K562 (cell line): Measurements from ENCODE around the gene FBLN2. TPM values are rescaled to one million over a fixed set of nuclear protein-coding genes. Genes with fewer than 3 reads are reported as not detected.

Experiments used
- ATAC-seq: fragments of 200-7000 bp; cut with Tn5 transposase; 3 replicates; pipeline ENCODE4 v1.9.1; 2020; ENCODE audit warnings: moderate library complexity
- BruUV-seq: library from RNA; stranded (reverse); fragments of 400-500 nt; replicated peaks from 2 replicates; lab custom pipeline; 2021; lab: Mats Ljungman, UMichigan
- CTCF ChIA-PET: fragments of 300-600 bp; formaldehyde crosslinking; extraction: SDS; loops from one replicate; lab custom pipeline; 2021; ENCODE audit warnings: low intra/inter-chr PET ratio; lab: Yijun Ruan, JAX
- POLR2A ChIA-PET: fragments of 300-600, 350-650 bp; sonication (Branson Sonifier 250); formaldehyde crosslinking; extraction: SDS; loops from one replicate; lab custom pipeline; 2021; ENCODE audit warnings: antibody characterized with exemption, inconsistent platforms; lab: Yijun Ruan, JAX
- DNase-seq, 4 experiments: peaks; one replicate each; pipeline versions ENCODE4 v3.0.0 to v3.0.0-alpha.2; 2011 to 2018; ENCODE audit warnings: low spot score in 3 of 4, mixed read lengths in 3 of 4; ENCODE audit errors: extremely low read depth in 1 of 4
- FAIRE-seq: peaks from 2 replicates; lab custom pipeline; 2011; peaks lifted over from hg19 to GRCh38; lab: Jason Lieb, UNC
- H2AFZ ChIP-seq: 2 replicates; pipeline ENCODE4 v1.6.0; 2011; ENCODE audit warnings: low read depth, low read length, control low read depth, inconsistent platforms
- H3K27ac ChIP-seq: fragments of 200-600 bp; 3 replicates; pipeline ENCODE4 v1.8.0; 2011; ENCODE audit warnings: low read depth, mild to moderate bottlenecking, control low read depth, inconsistent platforms, low read length, moderate library complexity, mixed read lengths; ENCODE audit errors: extremely low read depth
- H3K27me3 ChIP-seq, 2 experiments: fragments of 300-600 bp in 1 of 2; 2 replicates in 1 of 2; 3 replicates in 1 of 2; pipeline versions ENCODE4 v1.6.0 to v1.8.0; 2011; ENCODE audit warnings: inconsistent platforms in 2 of 2, low read length in 2 of 2, mild to moderate bottlenecking in 1 of 2, mixed read lengths in 1 of 2, moderate library complexity in 1 of 2; ENCODE audit not compliant: control insufficient read depth in 2 of 2, insufficient read depth in 2 of 2
- H3K36me3 ChIP-seq: fragments of 300-600 bp; 3 replicates; pipeline ENCODE4 v1.8.0; 2011; ENCODE audit warnings: mild to moderate bottlenecking, low read length, inconsistent platforms; ENCODE audit not compliant: control insufficient read depth, insufficient read depth
- H3K4me1 ChIP-seq, 2 experiments: fragments of 200-600 bp in 1 of 2; replicated peaks in 1 of 2; 2 replicates in 1 of 2; 3 replicates in 1 of 2; pipeline versions ENCODE4 v1.5.1 to v1.8.0; 2011; ENCODE audit warnings: inconsistent platforms in 2 of 2, low read length in 2 of 2, mild to moderate bottlenecking in 1 of 2, mixed read lengths in 1 of 2, moderate library complexity in 1 of 2; ENCODE audit not compliant: control insufficient read depth in 2 of 2, insufficient read depth in 2 of 2
- H3K4me2 ChIP-seq: 2 replicates; pipeline ENCODE4 v1.6.1; 2011; ENCODE audit warnings: low read length, control low read depth, inconsistent platforms, mixed read lengths; ENCODE audit not compliant: insufficient read depth
- H3K4me3 ChIP-seq: fragments of 200-600 bp; sonication (generic), shearing (Covaris generic); 2 replicates; pipeline ENCODE4 v1.5.1; 2016; ENCODE audit warnings: control low read depth, inconsistent platforms
- H3K79me2 ChIP-seq: fragments of 200-600 bp; 3 replicates; pipeline ENCODE4 v1.8.0; 2011; ENCODE audit warnings: low read length, inconsistent platforms; ENCODE audit not compliant: control insufficient read depth, insufficient read depth
- H3K9ac ChIP-seq, 2 experiments: 2 replicates each; pipeline versions ENCODE4 v1.6.0 to v1.6.1; 2011; ENCODE audit warnings: low read depth in 2 of 2, low read length in 2 of 2, control low read depth in 1 of 2, inconsistent platforms in 1 of 2, mild to moderate bottlenecking in 1 of 2, mixed read lengths in 1 of 2; ENCODE audit not compliant: insufficient read depth in 1 of 2
- H3K9me1 ChIP-seq: one replicate; pipeline ENCODE4 v1.6.0; 2011; ENCODE audit warnings: inconsistent platforms, mild to moderate bottlenecking, low read length, moderate library complexity; ENCODE audit not compliant: control insufficient read depth, insufficient read depth
- H3K9me3 ChIP-seq: replicated peaks from 2 replicates; pipeline ENCODE4 v1.5.1; 2011; ENCODE audit warnings: low read depth, low read length, inconsistent platforms; ENCODE audit not compliant: control insufficient read depth, insufficient read depth
- H4K20me1 ChIP-seq: replicated peaks from 2 replicates; pipeline ENCODE4 v1.6.1; 2011; ENCODE audit warnings: low read length, inconsistent platforms, mixed read lengths; ENCODE audit not compliant: control insufficient read depth, insufficient read depth
- CCNT2 ChIP-seq: IDR thresholded peaks from 2 replicates; pipeline ENCODE4 v1.6.1; 2011; ENCODE audit warnings: borderline replicate concordance, low read depth, mild to moderate bottlenecking, moderate library complexity, mixed read lengths, low read length; ENCODE audit not compliant: insufficient read length; ENCODE audit errors: extremely low read depth
- EZH2 ChIP-seq: IDR thresholded peaks from 2 replicates; pipeline ENCODE4 v1.6.1; 2012; ENCODE audit warnings: low read depth, mild to moderate bottlenecking, inconsistent platforms, low read length, borderline replicate concordance
- GTF2A2 ChIP-seq: IDR thresholded peaks from 2 replicates; pipeline ENCODE4 v1.6.1; 2016; ENCODE audit warnings: mild to moderate bottlenecking, missing genetic modification characterization, missing compliant biosample characterization
- MECOM ChIP-seq: fragments of 250-450 bp; sonication (Bioruptor Pico); IDR thresholded peaks from 2 replicates; pipeline ENCODE4 v1.8.0; 2022; ENCODE audit warnings: inconsistent platforms
- MITF ChIP-seq: IDR thresholded peaks from 2 replicates; pipeline ENCODE4 v1.6.1; 2014; ENCODE audit warnings: antibody characterized with exemption
- NELFE ChIP-seq: IDR thresholded peaks from 2 replicates; pipeline ENCODE4 v1.6.1; 2011; ENCODE audit warnings: mild to moderate bottlenecking; ENCODE audit not compliant: insufficient read depth, insufficient read length
- NR2F6 ChIP-seq: fragments of 450-650 bp; formaldehyde crosslinking; IDR thresholded peaks from 2 replicates; pipeline ENCODE4 v1.4.0; 2020; ENCODE audit warnings: mild to moderate bottlenecking
- PHF20 ChIP-seq: fragments of 450-650 bp; IDR thresholded peaks from 2 replicates; pipeline ENCODE4 v1.6.1; 2018; ENCODE audit not compliant: partially characterized antibody
- SNAPC5 ChIP-seq: fragments of 250-450 bp; sonication (Bioruptor Pico); IDR thresholded peaks from 2 replicates; pipeline ENCODE4 v1.8.0; 2021; ENCODE audit warnings: moderate library complexity, mild to moderate bottlenecking, inconsistent platforms
- SRSF3 ChIP-seq: fragments of 200-400 bp; formaldehyde crosslinking; IDR thresholded peaks from 2 replicates; pipeline ENCODE4 v1.6.1; 2016; ENCODE audit warnings: mild to moderate bottlenecking, low read length, moderate library complexity; ENCODE audit not compliant: insufficient read depth
- TRIM25 ChIP-seq: fragments of 450-650 bp; IDR thresholded peaks from 2 replicates; pipeline ENCODE4 v1.7.0; 2016; ENCODE audit warnings: borderline replicate concordance
- ZC3H11A ChIP-seq: IDR thresholded peaks from 2 replicates; pipeline ENCODE4 v1.6.1; 2012; ENCODE audit warnings: low read depth, low read length, improper control_type of control experiment
- ZNF263 ChIP-seq: sonication (generic); formaldehyde crosslinking; IDR thresholded peaks from 2 replicates; pipeline ENCODE4 v1.8.0; 2022; ENCODE audit warnings: mild to moderate bottlenecking, missing genetic modification reagents, borderline replicate concordance
- ZNF324 ChIP-seq: fragments of 250-450 bp; sonication (Bioruptor Pico); IDR thresholded peaks from 2 replicates; pipeline ENCODE4 v1.4.0; 2020; ENCODE audit warnings: mild to moderate bottlenecking
- ZNF445 ChIP-seq: fragments of 250-450 bp; sonication (Bioruptor Pico); IDR thresholded peaks from 2 replicates; pipeline ENCODE4 v1.4.0; 2020; ENCODE audit warnings: low read depth, mild to moderate bottlenecking, moderate library complexity
- WGBS: fragments of 100-300 bp; shearing (Covaris generic); methylation state at CpG from one replicate; pipeline ENCODE4 v1.1.6; 2016; ENCODE audit warnings: low coverage, mixed read lengths; ENCODE audit not compliant: insufficient coverage; ENCODE audit errors: missing lambda C conversion rate; 5-methylcytosine and 5-hydroxymethylcytosine counted together
- in situ Hi-C: fragments of 300-500 bp; cut with MboI; formaldehyde crosslinking; loops from 4 replicates; pipeline ENCODE4 v1.15.0; 2018; ENCODE audit warnings: inconsistent platforms, mixed read lengths
- intact Hi-C: fragments of 100-400 bp; cut with micrococcal nuclease; formaldehyde crosslinking; loops from 2 replicates; pipeline ENCODE4 v1.14.2; 2022
- polyA plus RNA-seq, 8 experiments: library from polyadenylated mRNA; depleted of rRNA in 4 of 8; stranded (reverse) in 5 of 8; unstranded in 3 of 8; fragments of >200 nt; fragmentation: Nextera tagmentation in 2 of 8; fragmentation: Illumina TruSeq in 1 of 8; extraction: Ambion mirVana in 2 of 8; extraction: Trizol in 1 of 8; gene quantifications; 2 replicates each; pipeline versions ENCODE4 v1.2.1 to v1.2.3, GENCODE V29; 2011 to 2014; ENCODE audit warnings: inconsistent platforms in 1 of 8, missing spikeins in 1 of 8
- total RNA-seq, 7 experiments: library from RNA; depleted of rRNA in 6 of 7; stranded (reverse); fragments of >200 nt in 6 of 7; fragmentation: Illumina TruSeq in 2 of 7; extraction: Trizol in 2 of 7; gene quantifications; 2 replicates each; pipeline versions ENCODE4 v1.2.1 to v1.2.3, GENCODE V29; 2011 to 2021; ENCODE audit warnings: low replicate concordance in 1 of 7
- TF ChIP-seq, protein P1 (sequence below): sonication (generic); formaldehyde crosslinking; IDR thresholded peaks from 2 replicates; pipeline ENCODE4 v1.9.0; 2022; ENCODE audit warnings: mild to moderate bottlenecking, missing genetic modification reagents

Gene FBLN2
- total and polyA plus RNA-seq, 9 of the 15 experiments (the other 6 are each of a cell fraction or from before 2014, with no cell fraction given) = 0.03 to 0.10 (median 0.04) TPM; not detected in 6

GRCh38 chr3:13661121-13661520 is 112.2 kb downstream of the FBLN2 start:
- peaks cover 17% of the 10 kb centered on the region for H4K20me1 ChIP-seq
- 6% methylated on average over 16 of the region's 16 CpGs for WGBS
- no peak for TF ChIP-seq NR2F6 (CRISPR knock-in tag)
- TF ChIP-seq, protein P1, sequence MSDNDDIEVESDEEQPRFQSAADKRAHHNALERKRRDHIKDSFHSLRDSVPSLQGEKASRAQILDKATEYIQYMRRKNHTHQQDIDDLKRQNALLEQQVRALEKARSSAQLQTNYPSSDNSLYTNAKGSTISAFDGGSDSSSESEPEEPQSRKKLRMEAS (CRISPR knock-in tag) = no peak
- TF ChIP-seq SNAPC5 = no peak
- no peak for TF ChIP-seq PHF20
- TF ChIP-seq MITF = no peak
- TF ChIP-seq ZNF324 (CRISPR knock-in tag) = no peak
- no peak for TF ChIP-seq SRSF3
- TF ChIP-seq CCNT2 = no peak
- TF ChIP-seq ZNF263 (CRISPR knock-in tag) = no peak
- TF ChIP-seq ZNF445 (CRISPR knock-in tag) = no peak
- TF ChIP-seq ZC3H11A = no peak
- no peak for TF ChIP-seq EZH2
- TF ChIP-seq NELFE = no peak
- no peak for TF ChIP-seq TRIM25
- TF ChIP-seq GTF2A2 = no peak
- TF ChIP-seq MECOM (CRISPR knock-in tag) = no peak
- H3K4me2 ChIP-seq = no peak overlapping the region
- no peaks in the 10 kb centered on the region for H3K9me3 ChIP-seq
- peaks cover 15 to 75% of the 10 kb centered on the region in 2 experiments; a peak in 4 of 5 replicates for H3K27me3 ChIP-seq
- H3K79me2 ChIP-seq = no peaks in the 10 kb centered on the region
- DNase-seq = no peak
- H3K4me1 ChIP-seq = peaks cover 0 to 12% of the 10 kb centered on the region in 2 experiments; a peak in 2 of 5 replicates
- no peaks in the 10 kb centered on the region for H3K9me1 ChIP-seq
- no peak overlapping the region for H3K4me3 ChIP-seq
- H3K27ac ChIP-seq = no peak overlapping the region
- no peak overlapping the region for H2AFZ ChIP-seq
- ChIA-PET POLR2A (interaction anchor here (0.6 to 1.1 kb wide), 2 partner anchors 10 to 19 kb away, joined by 3 to 5 read pairs; no protein-coding TSS in a partner anchor), CTCF (no interaction called here)
- no peak for ATAC-seq
- intact Hi-C loops = no loop called here
- no peak for FAIRE-seq
- H3K36me3 ChIP-seq = no peaks in the 10 kb centered on the region
- no TSS peak for BruUV-seq
- in situ Hi-C loops = loop anchor here (25.0 kb wide), 1 partner anchor 1251 kb away; no protein-coding TSS in a partner anchor
- no peak overlapping the region for H3K9ac ChIP-seq
